Activated CD4-positive, alpha-beta T cell treated with anti-CD3 and anti-CD28 coated beads for 4 hours (primary cell): ENCODE results near the gene ARMC12.

Experiments
- DNase-seq, 2 donors: peaks; one replicate each; pipeline ENCODE4 v3.0.0-alpha.2; 2020

The ARMC12 gene

DNA sequence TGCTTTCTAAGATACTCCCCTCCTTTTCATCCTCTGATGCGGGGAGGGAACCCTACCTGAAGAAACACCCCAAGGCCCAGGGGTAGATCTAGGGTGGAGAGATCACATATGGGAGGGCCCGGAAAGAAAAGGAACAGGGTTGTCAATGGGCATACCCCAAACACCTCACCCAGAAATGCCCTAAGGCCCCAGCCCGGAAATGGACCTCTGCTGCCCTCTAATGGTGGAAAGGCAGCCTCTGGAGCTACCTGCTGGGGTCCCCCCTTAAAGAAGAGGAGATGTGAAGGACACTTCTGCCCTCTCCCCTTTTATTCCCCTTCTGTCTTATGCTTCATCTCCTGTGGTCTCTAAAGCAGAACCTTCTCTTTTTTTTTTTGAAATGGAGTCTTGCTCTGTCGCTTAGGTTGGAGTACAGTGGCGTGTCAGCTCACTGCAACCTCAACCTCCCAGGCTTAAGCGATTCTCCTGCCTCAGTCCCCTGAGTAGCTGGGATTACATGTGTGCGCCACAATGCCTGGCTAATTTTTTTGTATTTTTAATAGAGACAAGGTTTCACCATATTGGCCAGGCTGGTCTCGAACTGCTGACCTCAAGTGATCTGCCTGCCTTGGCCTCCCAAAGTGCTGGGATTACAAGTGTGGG is 458 bp upstream of the ARMC12 start:
- DNase-seq, result peak; percentile 79 to 91

DNA sequence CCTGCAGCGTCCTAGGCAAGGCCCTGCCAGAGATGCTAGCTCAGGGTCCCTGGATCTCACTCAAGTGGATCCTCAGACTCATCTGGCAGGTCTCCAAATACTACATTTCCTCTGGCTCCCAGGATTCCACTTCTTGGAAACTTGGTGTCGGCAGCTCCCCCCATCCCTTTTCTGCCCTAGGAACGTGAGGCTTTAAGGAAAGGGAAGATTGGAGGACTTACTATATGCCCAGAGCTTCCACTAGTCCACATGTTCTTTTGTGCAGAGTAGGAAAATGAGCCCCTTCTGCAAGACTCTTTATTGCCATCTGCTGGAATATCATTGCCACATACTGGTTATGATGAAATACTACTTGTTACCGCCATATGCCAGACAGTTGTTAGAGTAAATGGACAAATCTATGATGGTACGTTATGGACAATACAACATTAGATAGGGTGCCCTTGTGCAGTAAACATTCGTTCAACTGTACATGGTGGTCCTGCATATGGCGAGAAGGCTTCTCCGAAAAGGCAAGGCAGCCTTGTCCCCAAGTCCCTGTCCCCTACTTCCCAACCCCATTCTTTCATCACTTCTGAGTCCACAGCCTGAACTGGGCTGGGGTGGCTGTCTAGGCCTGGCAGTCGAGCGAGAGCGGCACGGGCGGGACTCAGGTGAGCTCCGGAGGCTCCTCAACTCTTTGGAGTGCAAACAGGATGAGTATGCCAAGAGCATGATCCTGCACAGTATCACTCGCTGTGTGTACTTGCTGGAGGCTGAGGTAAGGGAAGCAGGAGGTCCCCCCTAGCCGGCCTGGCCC is 780 bp downstream of the ARMC12 start:
- no peak for DNase-seq

DNA sequence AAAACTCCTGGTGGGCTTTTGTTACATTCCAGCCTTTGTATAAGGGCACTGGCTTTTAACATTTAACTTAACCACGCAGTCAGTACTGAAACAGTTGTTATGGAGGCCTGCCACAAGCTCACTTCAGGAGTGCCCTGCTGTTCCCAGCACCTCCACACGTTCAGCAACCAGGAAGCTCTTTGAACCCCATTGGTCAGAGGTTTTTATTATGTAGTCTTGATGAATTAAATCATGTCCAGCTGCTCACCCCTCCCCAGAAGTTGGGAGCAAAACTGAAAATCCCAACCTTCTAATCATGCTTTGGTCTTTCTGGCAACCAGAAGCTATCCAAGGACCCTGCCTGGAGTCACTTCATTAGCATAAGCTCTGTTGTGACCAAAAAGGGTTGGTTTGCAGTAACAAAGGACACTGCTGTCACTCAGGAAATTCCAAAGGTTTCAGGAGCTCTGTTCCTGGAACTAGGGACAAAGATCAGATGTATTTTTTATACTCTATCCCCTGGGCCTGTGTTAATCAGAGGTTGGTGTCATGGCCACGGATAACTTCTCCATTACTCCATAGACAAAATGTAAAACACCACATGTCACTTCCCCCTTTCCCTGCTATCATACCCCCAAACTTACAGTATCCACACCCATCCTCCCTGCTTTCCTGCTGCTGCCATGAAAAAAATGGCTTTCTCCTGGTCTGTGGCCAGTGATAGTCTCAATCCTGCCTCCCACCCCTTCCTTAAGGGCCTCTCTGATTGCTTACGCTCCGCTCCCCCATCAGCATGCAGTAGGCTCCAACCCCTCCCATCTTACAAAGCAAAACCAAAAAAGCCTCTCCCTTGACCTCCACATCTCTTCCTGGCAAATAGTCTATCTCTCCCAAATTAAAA is 3.1 kb downstream of the ARMC12 start:
- DNase-seq, result no peak

DNA sequence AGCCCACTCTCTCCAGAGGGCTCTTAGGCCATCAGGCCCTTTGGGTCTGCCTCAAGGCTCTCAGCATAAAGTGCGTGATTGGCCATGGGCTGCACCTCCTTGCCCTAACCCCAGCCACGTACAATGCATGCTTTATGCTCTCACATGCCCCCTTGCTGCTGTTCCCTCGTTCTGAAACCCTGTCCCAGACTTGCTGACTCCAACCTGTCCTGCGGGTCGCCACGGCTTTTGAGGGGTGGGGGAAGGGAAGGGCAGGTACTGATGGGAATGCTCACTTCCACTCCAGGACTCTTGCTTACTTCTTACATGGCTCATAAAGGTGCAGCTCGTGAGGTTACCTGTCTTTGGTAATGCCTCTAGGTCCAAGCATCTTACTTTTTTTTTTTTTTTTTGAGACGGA is 6.0 kb downstream of the ARMC12 start:
- no peak for DNase-seq

DNA sequence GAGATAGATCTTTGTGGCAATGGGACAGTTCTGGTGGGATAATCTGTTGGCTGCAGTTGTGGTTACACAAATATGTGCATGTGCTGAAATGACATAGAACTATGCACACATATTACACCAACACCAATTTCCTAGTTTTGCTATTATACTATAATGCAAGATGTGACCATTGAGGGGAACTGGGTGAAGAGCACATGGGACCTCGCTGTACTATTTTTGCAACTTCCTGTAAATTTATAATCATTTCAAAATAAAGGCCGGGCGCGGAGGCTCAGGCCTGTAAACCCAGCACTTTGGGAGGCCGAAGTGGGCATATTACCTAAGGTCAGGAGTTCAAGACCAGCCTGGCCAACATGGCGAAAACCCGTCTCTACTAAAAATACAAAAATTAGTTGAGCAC is 8.7 kb downstream of the ARMC12 start:
- no peak for DNase-seq

DNA sequence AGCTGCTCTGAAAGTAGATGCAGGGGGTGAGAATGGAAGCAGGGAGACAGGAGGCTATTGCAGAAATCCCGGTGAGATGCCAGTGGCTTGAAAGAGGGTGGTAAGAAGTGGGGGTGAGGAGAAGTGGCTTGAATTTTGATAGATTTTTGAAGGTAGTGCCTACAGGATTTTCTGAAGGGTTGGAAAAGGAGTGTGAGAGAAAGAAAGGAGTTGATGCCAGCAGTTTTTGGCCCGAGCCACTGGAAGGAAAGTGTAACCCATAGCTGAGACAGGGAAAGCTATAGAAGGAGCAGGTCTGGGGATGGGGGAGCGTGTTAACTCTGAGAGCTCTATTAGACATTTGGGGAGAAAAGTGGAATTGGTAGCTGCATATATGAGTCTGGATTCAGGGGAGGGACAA is 9.7 kb downstream of the ARMC12 start:
- DNase-seq, result no peak

DNA sequence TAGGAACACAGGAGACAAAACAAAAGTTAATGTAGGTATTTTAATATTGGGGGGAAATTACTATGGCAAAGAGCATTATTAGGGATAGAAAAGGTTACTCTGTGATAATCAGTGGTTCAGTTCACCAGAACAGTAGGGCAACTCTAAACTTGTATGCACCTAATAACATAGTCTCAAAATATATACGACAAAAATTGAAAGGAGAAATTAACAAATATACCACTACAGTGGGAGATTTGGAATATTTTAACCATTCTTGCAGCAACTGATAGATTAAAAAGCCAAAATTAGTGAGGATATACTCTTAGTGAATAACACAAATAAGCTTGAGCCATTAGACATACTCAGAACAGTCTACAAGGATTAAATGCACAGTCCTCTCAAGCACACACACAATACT is 11.0 kb downstream of the ARMC12 start:
- no peak for DNase-seq

DNA sequence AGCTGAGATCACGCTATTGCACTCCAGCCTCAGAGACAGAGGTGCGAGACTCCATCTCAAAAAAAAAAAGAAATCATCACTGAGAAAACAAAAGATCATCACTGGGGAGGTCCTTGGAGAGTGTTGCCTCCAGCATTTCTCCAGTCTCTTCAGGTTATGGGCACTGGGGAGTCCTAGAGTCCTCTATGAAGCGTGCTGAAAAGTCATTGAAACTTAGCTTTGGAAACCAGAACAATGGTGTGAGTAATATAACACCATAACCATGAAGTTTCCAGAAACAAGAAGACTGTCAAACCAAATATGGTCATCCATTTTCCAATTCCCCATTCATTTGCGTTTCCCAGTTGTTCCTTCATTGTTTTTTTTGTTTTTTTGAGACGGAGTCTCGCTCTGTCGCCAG is 13.7 kb downstream of the ARMC12 start:
- DNase-seq, result no peak

DNA sequence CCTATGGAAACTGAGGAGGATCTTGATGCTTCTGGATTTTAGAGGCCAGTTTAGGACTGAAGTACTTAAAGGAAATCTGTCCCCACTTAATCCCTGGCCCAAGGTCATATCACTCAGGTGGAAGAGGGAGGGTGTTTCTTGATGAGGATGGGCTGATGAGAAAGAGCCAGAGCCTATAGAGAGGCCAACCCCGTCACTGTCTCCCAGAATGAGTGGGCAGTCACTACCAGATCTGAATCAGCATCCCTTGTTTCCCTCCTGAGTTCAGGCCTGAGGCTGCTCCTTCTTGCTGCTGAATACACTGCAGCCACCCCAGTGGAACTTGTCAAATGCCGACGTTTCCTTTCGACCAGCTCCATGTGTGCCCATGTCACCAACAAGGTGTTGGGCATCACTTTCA is 14.8 kb downstream of the ARMC12 start:
- DNase-seq, result no peak

DNA sequence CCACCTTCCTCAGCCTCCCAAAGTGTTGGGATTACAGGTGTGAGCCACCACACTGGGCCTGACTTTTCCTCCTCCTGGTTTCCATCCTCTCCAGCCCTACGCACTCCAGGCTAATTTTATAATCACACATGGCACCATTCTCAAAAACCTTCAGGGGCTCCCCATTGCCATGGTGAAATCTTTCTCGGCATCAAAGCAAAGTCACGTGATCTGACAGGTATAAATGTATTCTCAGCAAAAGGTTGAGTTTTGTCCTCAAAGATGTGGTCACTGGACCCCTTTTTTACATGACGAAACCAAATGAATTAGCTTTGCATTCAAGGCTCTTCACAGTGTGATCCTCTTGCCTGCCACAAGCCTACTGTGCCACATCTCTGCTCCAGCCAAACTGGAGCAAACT is 15.5 kb downstream of the ARMC12 start:
- DNase-seq, result no peak

DNA sequence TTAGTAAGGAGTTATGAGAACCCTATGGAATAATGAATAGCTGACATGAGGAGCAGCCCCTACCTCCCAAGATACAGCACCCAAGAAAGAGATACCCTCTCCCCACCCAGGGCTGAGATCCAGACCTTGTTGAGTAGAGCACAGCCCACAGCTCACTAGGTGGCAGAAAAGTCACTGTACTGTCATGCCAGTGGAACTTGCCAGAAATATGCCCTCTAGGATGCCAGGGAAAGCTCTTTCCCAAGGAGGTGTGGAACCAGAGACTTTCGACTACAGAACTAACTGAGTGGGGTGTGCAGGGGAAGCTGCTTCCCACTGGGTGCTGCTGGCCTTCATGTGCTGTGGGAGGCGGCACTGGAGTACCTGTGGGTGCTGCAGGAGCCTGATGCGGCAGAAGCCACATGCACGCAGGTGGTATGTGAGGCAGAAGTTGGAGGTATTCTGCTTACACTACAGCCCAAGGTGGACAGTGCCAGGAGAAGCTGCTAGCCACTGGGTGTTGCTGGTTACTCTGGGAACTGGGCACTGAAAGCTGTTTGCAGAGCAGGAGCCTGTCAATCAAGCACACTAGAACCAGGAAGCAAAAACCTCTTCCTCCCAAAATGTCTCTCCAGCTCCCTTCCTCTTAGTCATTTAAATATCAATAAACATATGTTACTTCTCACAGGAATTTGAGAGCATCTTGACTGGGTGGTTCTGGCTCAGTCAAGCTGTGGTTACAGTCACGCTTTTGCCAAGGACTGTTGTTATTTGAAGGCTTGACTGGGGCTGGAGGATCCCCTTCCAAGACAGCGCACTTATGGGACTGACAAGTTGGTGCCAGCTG is 17.8 kb downstream of the ARMC12 start:
- no peak for DNase-seq

DNA sequence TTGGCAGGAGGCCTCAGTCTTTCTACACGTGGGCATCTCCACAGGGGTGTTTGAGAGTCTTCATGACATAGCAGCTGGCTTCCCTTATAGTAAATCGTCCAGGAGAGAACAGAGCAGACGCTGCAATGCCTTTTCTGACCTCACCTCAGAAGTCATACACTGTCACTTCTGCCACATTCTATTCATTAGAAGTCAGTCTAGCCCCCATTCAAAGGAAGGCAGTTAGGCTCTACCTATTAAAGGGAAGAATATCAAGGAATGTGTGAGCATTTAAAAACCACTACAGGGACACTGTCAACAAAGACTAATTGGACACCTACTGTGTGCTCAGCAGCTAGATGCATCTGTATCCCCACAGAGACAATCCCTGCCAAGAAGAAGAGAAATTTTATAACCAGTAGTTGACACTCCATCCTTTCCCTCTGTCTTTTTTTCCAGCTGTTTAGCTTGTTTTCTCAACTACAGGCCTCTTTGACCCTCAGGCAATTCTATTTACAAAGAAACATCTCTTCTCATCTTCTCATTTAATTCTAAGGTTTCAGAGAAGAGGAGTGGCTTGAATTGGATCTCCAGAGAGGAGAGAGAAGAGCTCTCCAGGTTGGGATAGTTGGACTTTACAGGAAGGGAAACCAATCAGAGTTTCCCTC is 18.6 kb downstream of the ARMC12 start:
- no peak for DNase-seq

DNA sequence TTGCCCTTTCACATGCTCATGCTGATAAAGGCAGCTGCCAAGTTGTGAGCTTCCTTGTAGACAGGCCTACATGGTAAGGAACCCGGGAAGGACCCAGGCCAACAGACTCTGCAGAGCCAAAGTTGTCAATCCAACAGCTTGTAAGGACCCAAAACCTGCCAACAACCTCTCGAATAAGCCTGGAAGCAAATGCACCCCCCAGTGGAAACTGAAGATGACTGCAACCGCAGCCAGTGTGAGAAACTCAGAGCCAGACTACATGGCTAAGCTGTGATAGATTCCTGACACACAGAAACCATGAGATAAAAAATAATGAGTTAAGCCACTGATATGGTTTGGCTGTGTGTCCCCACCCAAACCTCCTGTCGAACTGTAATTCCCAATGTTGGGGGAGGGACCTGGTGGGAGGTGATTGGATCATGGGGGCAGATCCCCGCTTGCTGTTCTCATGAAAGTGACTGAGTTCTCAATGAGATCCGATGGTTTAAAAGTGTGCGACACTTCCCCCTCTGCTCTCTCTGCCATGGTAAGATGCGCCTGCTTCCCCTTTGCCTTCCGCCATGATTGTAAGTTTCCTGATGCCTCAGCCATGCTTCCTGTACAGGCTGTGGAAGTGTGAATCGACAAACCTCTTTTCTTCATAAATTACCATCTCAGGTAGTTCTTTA is 20.8 kb downstream of the ARMC12 start:
- no peak for DNase-seq

DNA sequence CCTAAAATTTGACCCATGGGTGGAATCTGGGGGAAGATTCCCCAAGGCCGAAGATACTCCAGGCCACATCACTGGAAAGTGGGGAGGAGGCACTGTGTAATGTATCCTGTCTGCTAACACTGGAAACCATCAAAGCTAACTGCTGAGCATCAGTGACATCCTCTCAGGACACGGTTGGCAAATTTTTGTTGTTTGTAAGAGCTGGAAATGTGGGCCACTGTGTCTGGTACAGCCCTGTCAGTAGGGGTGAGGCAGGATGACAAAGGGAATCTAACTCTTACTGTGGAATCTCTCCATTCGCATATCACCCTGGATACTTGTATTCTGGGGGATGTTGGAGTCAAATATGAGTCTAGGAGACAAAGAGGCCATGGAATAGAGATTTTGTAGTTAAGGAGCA is 22.6 kb downstream of the ARMC12 start:
- no peak for DNase-seq

DNA sequence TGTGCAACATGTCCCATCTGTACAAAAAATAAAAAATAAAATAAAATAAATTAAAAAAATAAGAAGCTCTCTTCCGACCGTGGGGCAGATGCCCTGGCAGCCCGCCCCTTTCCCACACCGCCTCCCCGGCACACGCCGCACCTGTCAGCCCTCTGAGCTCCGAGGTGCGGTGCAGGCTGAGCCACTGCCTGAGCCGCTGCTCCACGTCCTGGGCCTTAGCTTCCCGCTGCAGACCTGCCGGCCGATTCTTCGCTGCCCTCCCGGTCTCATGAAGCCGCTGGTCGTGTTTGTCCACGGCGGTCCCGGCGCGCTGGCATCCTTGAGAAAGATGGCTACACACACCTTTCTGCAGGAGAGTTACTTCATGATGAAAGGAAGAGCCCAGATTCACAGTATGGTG is 28.9 kb downstream of the ARMC12 start:
- no peak for DNase-seq

DNA sequence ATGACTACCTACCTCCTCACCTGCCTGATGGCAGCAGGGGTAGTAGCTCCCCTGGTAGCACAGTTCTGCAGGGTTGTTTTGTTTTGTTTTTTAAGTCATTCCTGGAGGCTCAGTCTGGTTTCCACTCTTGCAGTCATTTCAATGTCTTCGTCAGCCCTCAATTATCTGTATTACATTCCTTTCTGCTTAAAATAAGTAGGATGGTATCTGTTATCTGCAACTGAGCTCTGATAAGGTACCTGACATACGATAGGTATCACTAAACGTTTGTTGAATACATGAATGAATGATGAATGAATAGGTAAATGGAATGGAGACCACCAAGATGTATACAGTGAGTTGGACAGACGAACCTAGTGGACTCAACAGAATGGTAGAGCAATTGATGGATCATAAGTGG is 32.4 kb downstream of the ARMC12 start:
- no peak for DNase-seq

DNA sequence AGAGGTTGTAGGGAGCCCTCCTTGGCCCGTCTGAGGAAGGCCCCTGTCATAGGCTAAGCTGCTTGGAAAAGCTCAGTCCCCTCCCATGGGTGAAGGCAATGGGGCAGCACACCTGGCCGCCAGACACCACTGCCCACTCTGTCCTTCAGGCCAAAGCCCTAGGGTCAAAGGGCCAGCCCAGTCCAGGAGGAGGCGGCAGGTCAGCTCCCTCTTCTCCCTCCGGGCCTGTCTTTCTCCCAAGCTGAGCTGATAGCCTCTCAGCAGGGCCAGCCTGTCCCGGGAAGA is 34.5 kb downstream of the ARMC12 start:
- no peak for DNase-seq

DNA sequence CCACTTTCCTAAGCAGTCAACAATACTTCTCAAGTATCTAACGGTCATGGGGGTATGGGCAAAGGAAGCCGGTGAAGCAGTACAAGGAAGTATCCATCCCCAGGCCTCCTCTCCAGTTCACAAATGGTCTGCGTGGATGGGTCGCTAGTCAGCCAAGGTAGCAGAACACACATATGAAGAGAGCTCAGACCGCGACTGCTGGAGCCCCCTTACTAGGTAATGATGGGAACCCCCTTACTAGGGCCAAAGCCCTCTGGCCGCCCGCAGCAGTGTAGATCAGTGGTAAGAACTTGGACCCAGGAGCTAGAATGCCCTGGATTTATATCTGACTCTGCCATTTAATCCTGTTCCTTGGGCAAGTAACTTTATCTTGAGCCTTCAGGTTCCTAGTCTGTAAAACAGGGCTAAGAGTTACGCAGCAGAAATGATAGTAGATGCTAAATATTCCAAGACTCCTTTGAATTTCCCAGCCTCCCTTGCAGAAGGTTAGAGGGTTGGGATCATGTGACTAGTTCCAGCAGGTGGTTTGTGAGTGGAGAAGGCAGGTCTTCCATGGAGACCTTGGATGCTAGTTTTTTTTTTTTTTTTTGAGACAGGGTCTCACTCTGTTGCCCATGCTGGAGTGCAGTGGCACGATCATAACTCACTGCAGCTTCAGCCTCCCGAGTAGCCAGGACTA is 37.4 kb downstream of the ARMC12 start:
- no peak for DNase-seq

DNA sequence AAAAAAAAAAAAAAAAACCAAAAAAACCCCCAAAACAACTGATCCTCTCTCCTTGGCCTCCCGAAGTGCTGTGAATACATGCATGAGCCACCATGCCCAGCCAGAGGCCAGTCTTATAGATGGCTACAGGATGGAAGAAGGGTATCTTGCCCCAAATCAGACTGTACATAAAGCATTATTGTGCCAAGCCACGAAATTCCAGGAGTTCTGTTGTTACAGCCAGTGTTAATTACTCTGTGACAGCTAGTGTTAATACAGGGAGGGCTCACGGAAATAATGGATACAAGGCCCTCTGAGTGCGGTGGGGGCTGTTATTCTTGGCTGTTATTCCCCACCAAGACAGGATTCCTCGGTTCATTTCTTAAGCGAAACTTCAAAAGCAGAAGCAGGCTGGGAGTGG is 38.2 kb downstream of the ARMC12 start:
- DNase-seq, result no peak

DNA sequence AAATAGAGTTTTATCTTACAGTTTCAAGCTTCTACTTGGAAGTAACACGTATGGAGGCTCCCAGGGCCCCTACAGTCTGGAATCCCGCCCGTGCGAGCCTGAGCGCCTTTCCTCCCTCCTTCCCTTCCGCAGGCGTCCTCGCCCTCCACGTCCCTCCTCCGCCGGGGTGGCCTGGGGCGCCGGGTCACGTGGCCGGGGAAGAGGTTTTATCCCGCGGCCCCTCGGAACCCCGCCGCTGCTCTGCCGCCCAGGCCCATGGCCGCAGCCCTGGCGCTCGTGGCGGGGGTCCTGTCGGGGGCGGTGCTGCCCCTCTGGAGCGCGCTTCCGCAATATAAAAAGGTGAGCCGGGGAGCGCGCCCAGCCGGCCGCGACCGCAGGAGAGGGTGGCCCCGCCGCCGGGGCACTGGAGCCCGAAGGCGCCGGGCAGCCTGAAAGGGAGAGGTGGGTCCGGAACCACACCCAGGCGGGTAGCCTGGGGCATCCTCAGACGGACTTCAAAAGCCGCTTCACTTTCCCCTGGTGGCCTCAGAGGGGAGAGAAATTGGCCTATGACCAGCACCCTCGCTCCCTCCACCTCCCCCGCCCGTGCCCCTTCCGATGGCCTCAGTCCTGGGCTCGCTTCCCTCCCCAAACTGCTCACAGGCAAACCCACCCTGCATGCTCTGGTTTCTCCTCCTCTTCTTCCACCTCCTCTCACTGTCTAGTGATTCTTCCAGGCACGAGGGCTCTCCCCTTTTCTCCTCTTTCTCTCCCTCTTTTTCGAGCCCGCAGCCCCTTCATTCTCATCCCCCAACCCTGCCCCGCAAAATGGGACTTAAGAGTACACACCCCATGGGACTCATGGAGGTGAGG is 39.8 kb downstream of the ARMC12 start, which contains the start of gene CLPSL2:
Gene CLPSL2, plus strand, starts transcription at position 235 of the 852 bp plus-strand sequence. Its CDS starts 21 bp downstream, at position 256.
- no peak for DNase-seq
